Measurements from ENCODE around the gene ATAD3A. TPM values are rescaled to one million over a fixed set of nuclear protein-coding genes. Genes with fewer than 3 reads are reported as not detected.

Gene ATAD3A
- total RNA-seq, 1 experiment from 2014 or later: 55.8 TPM

- Histone ChIP-seq H3K9me3 (ENCODE audit: control insufficient read depth, low read depth, low read length) (no peaks in the 10 kb centered on the region), H2AFZ (ENCODE audit: low read length) (no peak overlapping the region), H2BK5ac (ENCODE audit: insufficient read length, low read length) (no peak overlapping the region), H3K4ac (ENCODE audit: low read depth, low read length) (no peak overlapping the region), H2BK15ac (ENCODE audit: low read depth, low read length) (no peak overlapping the region), H3K56ac (ENCODE audit: insufficient read length, low read depth, low read length) (no peak overlapping the region), H3K27me3 (ENCODE audit: insufficient read depth, low read length) (no peaks in the 10 kb centered on the region), H3K23ac (ENCODE audit: insufficient read length, low read depth, low read length) (no peak overlapping the region), H3K18ac (ENCODE audit: insufficient read length, low read depth, low read length) (no peak overlapping the region), H3K79me1 (ENCODE audit: insufficient read depth, low read depth, low read length, poor library complexity, severe bottlenecking) (peaks cover 11% of the 10 kb centered on the region), H3K14ac (ENCODE audit: insufficient read depth, low read length) (no peak overlapping the region), H4K91ac (ENCODE audit: insufficient read length, low read depth, low read length) (no peak overlapping the region), H3T11ph (ENCODE audit: low read length) (no peak overlapping the region), H2BK20ac (ENCODE audit: low read depth, low read length, poor library complexity, severe bottlenecking) (no peak overlapping the region), H3K4me2 (ENCODE audit: insufficient read depth, insufficient read length, low read length) (no peak overlapping the region), H2BK12ac (ENCODE audit: insufficient read length, low read depth, low read length) (no peak overlapping the region), H3K23me2 (ENCODE audit: insufficient read length, low read depth, low read length, poor library complexity, severe bottlenecking) (peaks cover 4% of the 10 kb centered on the region), H3K4me1 (ENCODE audit: insufficient read depth, low read length) (no peaks in the 10 kb centered on the region), H3K27ac (ENCODE audit: insufficient read length, low read depth, low read length) (no peak overlapping the region), H2BK120ac (ENCODE audit: low read depth, low read length, poor library complexity, severe bottlenecking) (no peak overlapping the region), H4K8ac (replicated peaks; ENCODE audit: insufficient read length, low read depth, low read length) (no peak overlapping the region), H2AK5ac (ENCODE audit: insufficient read length, low read length) (no peak overlapping the region), H4K20me1 (ENCODE audit: control insufficient read depth, insufficient read depth, insufficient read length) (no peaks in the 10 kb centered on the region), H3K9ac (ENCODE audit: extremely low read depth, insufficient read length, low read length) (no peak overlapping the region), H4K5ac (ENCODE audit: insufficient read length, low read depth, low read length) (no peak overlapping the region), H3K79me2 (ENCODE audit: insufficient read depth, low read length) (peaks cover 8% of the 10 kb centered on the region; the same call in 1 of the 2 replicates)
- H3K36me3 Mint-ChIP-seq (ENCODE audit: insufficient read depth in 1 of 3, low read depth in 3 of 3): peaks cover 22 to 44% (median 42%) of the 10 kb centered on the region in 3 experiments
- no CpG with 5 or more reads among the region's 22 CpGs for WGBS (ENCODE audit: extremely low coverage, insufficient read length, low lambda C conversion rate)
- no peak overlapping the region for H3K4me3 Mint-ChIP-seq
- no peaks in the 10 kb centered on the region for H3K9me3 Mint-ChIP-seq
- no peaks in the 10 kb centered on the region for H3K4me1 Mint-ChIP-seq
- no peak for DNase-seq
- H3K27ac Mint-ChIP-seq: no peak overlapping the region; a peak in 1 of 7 replicates
- no peak for TF ChIP-seq CTCF (conservative IDR thresholded peaks at IDR 0.05)
- H3K27me3 Mint-ChIP-seq (ENCODE audit: low read depth): no peaks in the 10 kb centered on the region
Observed at GRCh38 chr1:1477206-1477605, 34.8 kb upstream of the ATAD3A start.
